Smooth muscle cell (in vitro differentiated cells): ENCODE results near the gene ZNF385B. TPM values are rescaled to one million over a fixed set of nuclear protein-coding genes. Genes with fewer than 3 reads are reported as not detected.

ENCODE experiments used
- DNase-seq: peaks from one replicate; lab custom pipeline; 2025; ENCODE audit not compliant: unreplicated experiment; lab: John Stamatoyannopoulos, UW
- H2AFZ ChIP-seq: fragments of 200-600 bp; sonication (generic); 2 replicates; pipeline ENCODE4 v1.6.0; 2016; ENCODE audit warnings: antibody characterized with exemption, low read depth, mild to moderate bottlenecking
- H3F3A ChIP-seq: fragments of 200-600 bp; sonication (generic); 2 replicates; pipeline ENCODE4 v1.6.0; 2017; ENCODE audit warnings: antibody characterized with exemption, low read depth
- H3K27ac ChIP-seq: fragments of 200-600 bp; sonication (generic); 2 replicates; pipeline ENCODE4 v1.5.1; 2016; ENCODE audit warnings: low read depth, mild to moderate bottlenecking
- H3K27me3 ChIP-seq: fragments of 200-600 bp; sonication (generic); 2 replicates; pipeline ENCODE4 v1.6.1; 2016; ENCODE audit warnings: low read depth, mild to moderate bottlenecking
- H3K36me3 ChIP-seq: fragments of 200-600 bp; sonication (generic); 2 replicates; pipeline ENCODE4 v1.5.1; 2016; ENCODE audit warnings: low read depth
- H3K4me1 ChIP-seq: fragments of 200-600 bp; sonication (generic); 2 replicates; pipeline ENCODE4 v1.5.1; 2016; ENCODE audit warnings: low read depth
- H3K4me2 ChIP-seq: fragments of 200-600 bp; sonication (generic); 2 replicates; pipeline ENCODE4 v1.6.0; 2016; ENCODE audit warnings: mild to moderate bottlenecking
- H3K4me3 ChIP-seq: fragments of 200-600 bp; sonication (generic); 2 replicates; pipeline ENCODE4 v1.5.1; 2016; ENCODE audit warnings: mild to moderate bottlenecking
- H3K79me2 ChIP-seq: fragments of 200-600 bp; sonication (generic); 2 replicates; pipeline ENCODE4 v1.6.0; 2016; ENCODE audit warnings: low read depth, mild to moderate bottlenecking
- H3K9ac ChIP-seq: fragments of 200-600 bp; sonication (generic); 2 replicates; pipeline ENCODE4 v1.6.0; 2016; ENCODE audit warnings: low read depth
- H3K9me3 ChIP-seq: fragments of 200-600 bp; sonication (generic); replicated peaks from 2 replicates; pipeline ENCODE4 v1.5.1; 2016; ENCODE audit warnings: low read depth
- H4K20me1 ChIP-seq: fragments of 200-600 bp; sonication (generic); 2 replicates; pipeline ENCODE4 v1.6.0; 2016; ENCODE audit warnings: low read depth
- CTCF ChIP-seq: fragments of 200-600 bp; sonication (generic); IDR thresholded peaks from 2 replicates; pipeline ENCODE4 v1.5.1; 2017; ENCODE audit warnings: borderline replicate concordance, mild to moderate bottlenecking, antibody characterized with exemption; ENCODE audit not compliant: insufficient read depth, poor library complexity, severe bottlenecking
- WGBS: methylation state at CpG from one replicate; pipeline ENCODE4 v1.1.7; 2016; ENCODE audit warnings: low lambda C conversion rate; 5-methylcytosine and 5-hydroxymethylcytosine counted together
- polyA plus RNA-seq: library from polyadenylated mRNA; unstranded; fragments of >200 nt; fragmentation: Nextera tagmentation; extraction: Ambion mirVana; gene quantifications from 2 replicates; pipeline ENCODE4 v1.2.1, GENCODE V29; 2016
- total RNA-seq: library from RNA; depleted of rRNA; stranded (reverse); fragments of >200 nt; gene quantifications from 2 replicates; pipeline ENCODE4 v1.2.3, GENCODE V29; 2014

The ZNF385B gene
- total and polyA plus RNA-seq, 2 experiments from 2014 or later = 1.4 to 3.2 TPM

GRCh38 chr2:179900655-179901054 lies 39.2 kb upstream of the ZNF385B start:
- TF ChIP-seq CTCF = no peak
- Histone ChIP-seq H3K9ac (no peak overlapping the region), H3K4me2 (no peak overlapping the region), H2AFZ (no peak overlapping the region), H3K4me3 (no peak overlapping the region), H3K9me3 (no peaks in the 10 kb centered on the region), H3K27ac (no peak overlapping the region), H3F3A (no peaks in the 10 kb centered on the region), H3K79me2 (no peaks in the 10 kb centered on the region), H3K36me3 (no peaks in the 10 kb centered on the region), H3K27me3 (no peaks in the 10 kb centered on the region), H3K4me1 (no peaks in the 10 kb centered on the region), H4K20me1 (no peaks in the 10 kb centered on the region)
- 61% methylated on average over 5 of the region's 5 CpGs for WGBS
- no peak for DNase-seq

GRCh38 chr2:179899666-179900065 lies 38.3 kb upstream of the ZNF385B start:
- Histone ChIP-seq H3K4me1 (no peaks in the 10 kb centered on the region), H3K79me2 (no peaks in the 10 kb centered on the region), H3K27me3 (no peaks in the 10 kb centered on the region), H3K36me3 (no peaks in the 10 kb centered on the region), H3K4me2 (no peak overlapping the region), H3K9ac (no peak overlapping the region), H3K27ac (no peak overlapping the region), H3K9me3 (no peaks in the 10 kb centered on the region), H3F3A (no peaks in the 10 kb centered on the region), H4K20me1 (no peaks in the 10 kb centered on the region), H2AFZ (no peak overlapping the region), H3K4me3 (no peak overlapping the region)
- DNase-seq = no peak
- TF ChIP-seq CTCF = no peak
- 91% methylated on average over 1 of the region's 1 CpG for WGBS

- Histone ChIP-seq H3K27me3 (no peaks in the 10 kb centered on the region), H3K36me3 (no peaks in the 10 kb centered on the region), H3K9me3 (no peaks in the 10 kb centered on the region), H3K4me3 (no peak overlapping the region), H3K27ac (no peak overlapping the region), H2AFZ (no peak overlapping the region), H3K79me2 (no peaks in the 10 kb centered on the region), H3K9ac (no peak overlapping the region), H3K4me1 (no peaks in the 10 kb centered on the region), H4K20me1 (no peaks in the 10 kb centered on the region), H3K4me2 (no peak overlapping the region), H3F3A (no peaks in the 10 kb centered on the region)
- 46% methylated on average over 4 of the region's 4 CpGs for WGBS
- no peak for DNase-seq
- peak; percentile 30 for TF ChIP-seq CTCF
Measured at GRCh38 chr2:179898873-179899272, 37.5 kb upstream of the ZNF385B start.

- H3K9me3 ChIP-seq = no peaks in the 10 kb centered on the region
- no peaks in the 10 kb centered on the region for H3K27me3 ChIP-seq
- H3K4me1 ChIP-seq = no peaks in the 10 kb centered on the region
- H3K36me3 ChIP-seq = no peaks in the 10 kb centered on the region
- no peak overlapping the region for H3K4me3 ChIP-seq
- no peak overlapping the region for H3K9ac ChIP-seq
- no peaks in the 10 kb centered on the region for H3F3A ChIP-seq
- DNase-seq = no peak
- no peak overlapping the region for H3K27ac ChIP-seq
- no peak overlapping the region for H2AFZ ChIP-seq
- no peak overlapping the region for H3K4me2 ChIP-seq
- 87% methylated on average over 3 of the region's 3 CpGs for WGBS
- no peak for TF ChIP-seq CTCF
- H4K20me1 ChIP-seq = no peaks in the 10 kb centered on the region
- H3K79me2 ChIP-seq = no peaks in the 10 kb centered on the region
Measured at GRCh38 chr2:179893616-179894015, 32.2 kb upstream of the ZNF385B start.
